Measurements from ENCODE around the gene USP32. TPM values are rescaled to one million over a fixed set of nuclear protein-coding genes. Genes with fewer than 3 reads are reported as not detected.

Gene USP32
- total and polyA plus RNA-seq, 2 of the 8 experiments (the other 6 are each of a cell fraction or from before 2014, with no cell fraction given), result 29.6 to 112 TPM

- Histone ChIP-seq H3K9ac (replicated peaks in 1 of 4; ENCODE audit: extremely low read depth in 1 of 4, low read depth in 3 of 4, low read length in 3 of 4) (no peak overlapping the region), H4K20me1 (replicated peaks in 1 of 2; ENCODE audit: control insufficient read depth in 1 of 2, insufficient read depth in 2 of 2, low read length in 2 of 2) (no peaks in the 10 kb centered on the region), H2AK5ac (ENCODE audit: low read depth, low read length) (no peak overlapping the region), H3K79me2 (ENCODE audit: control insufficient read depth in 1 of 2, insufficient read depth in 2 of 2, low read length in 2 of 2) (no peaks in the 10 kb centered on the region), H3K4me2 (ENCODE audit: insufficient read depth in 1 of 2, low read depth in 2 of 2, low read length in 2 of 2) (no peak overlapping the region), H2BK5ac (ENCODE audit: low read depth, low read length) (no peak overlapping the region), H4K5ac (ENCODE audit: insufficient read length, low read depth, low read length) (no peak overlapping the region), H2BK12ac (ENCODE audit: low read depth, low read length) (no peak overlapping the region), H3K79me1 (ENCODE audit: low read depth, low read length) (no peaks in the 10 kb centered on the region), H3K36me3 (ENCODE audit: control insufficient read depth in 2 of 4, insufficient read depth in 4 of 4, low read length in 3 of 4) (peaks cover 0 to 27% (median 4%) of the 10 kb centered on the region in 4 experiments; a peak in 5 of 8 replicates), H3K14ac (ENCODE audit: insufficient read length) (no peak overlapping the region), H2BK120ac (replicated peaks; ENCODE audit: low read depth, low read length) (no peak overlapping the region), H4K91ac (replicated peaks; ENCODE audit: insufficient read length, low read length) (no peak overlapping the region), H3K18ac (ENCODE audit: extremely low read depth, low read length) (no peak overlapping the region), H3K56ac (replicated peaks; ENCODE audit: insufficient read length, low read depth, low read length) (no peak overlapping the region), H3K9me3 (ENCODE audit: insufficient read depth in 2 of 2, low read depth in 1 of 2, low read length in 1 of 2) (no peaks in the 10 kb centered on the region), H3K4ac (replicated peaks; ENCODE audit: insufficient read length, low read depth, low read length) (no peak overlapping the region), H2BK15ac (ENCODE audit: low read length) (no peak overlapping the region), H3K23me2 (ENCODE audit: low read depth, low read length) (no peaks in the 10 kb centered on the region), H3K27ac (ENCODE audit: low read depth, low read length) (no peak overlapping the region), H3K4me3 (ENCODE audit: extremely low read depth in 1 of 4, insufficient read depth in 2 of 4, low read depth in 3 of 4, low read length in 4 of 4) (no peak overlapping the region), H3K23ac (ENCODE audit: insufficient read length) (no peak overlapping the region), H2AFZ (ENCODE audit: low read length) (no peak overlapping the region), H2BK20ac (ENCODE audit: low read length) (no peak overlapping the region), H4K8ac (ENCODE audit: extremely low read depth, insufficient read depth, low read length) (no peak overlapping the region), H3K27me3 (replicated peaks in 1 of 4; ENCODE audit: control insufficient read depth in 3 of 4, extremely low read depth in 1 of 4, insufficient read depth in 3 of 4, low read length in 3 of 4) (no peaks in the 10 kb centered on the region), H3K4me1 (replicated peaks in 1 of 4; ENCODE audit: control insufficient read depth in 3 of 4, insufficient read depth in 4 of 4, low read length in 3 of 4) (peaks cover 0 to 2% (median 0%) of the 10 kb centered on the region in 4 experiments; a peak in 2 of 7 replicates)
- FAIRE-seq (no peak), DNase-seq (ENCODE audit: low read depth in 1 of 2, low spot score in 2 of 2) (no peak)
- POLR2A ChIA-PET (ENCODE audit: partially characterized antibody), result interaction anchor here (1.1 kb wide), 1 partner anchor 136 kb away, joined by 3 read pairs; the partner anchor contains the start of gene USP32
- no peak for TF ChIP-seq FOSL1 (IDR thresholded peaks at IDR 0.05; ENCODE audit: insufficient read depth, low read depth, low read length)
- CTCF ChIA-PET (ENCODE audit: partially characterized antibody), result interaction anchor here (0.6 to 1.2 kb wide), 4 partner anchors 21 to 382 kb away, joined by 3 to 7 read pairs (median 3); no protein-coding TSS in a partner anchor
Measured at GRCh38 chr17:60256174-60256573, 135.8 kb downstream of the USP32 start.
